Smooth muscle cell (in vitro differentiated cells): ENCODE results near the gene ADGRL3. TPM values are rescaled to one million over a fixed set of nuclear protein-coding genes. Genes with fewer than 3 reads are reported as not detected.
"Not testable (repeated sequence)": the region's sequence is repeated elsewhere in the genome, so short reads cannot be mapped to it uniquely, and the experiment has no call there.

ENCODE experiments used
- DNase-seq: peaks from one replicate; lab custom pipeline; 2025; ENCODE audit not compliant: unreplicated experiment; lab: John Stamatoyannopoulos, UW
- H2AFZ ChIP-seq: fragments of 200-600 bp; sonication (generic); 2 replicates; pipeline ENCODE4 v1.6.0; 2016; ENCODE audit warnings: antibody characterized with exemption, low read depth, mild to moderate bottlenecking
- H3F3A ChIP-seq: fragments of 200-600 bp; sonication (generic); 2 replicates; pipeline ENCODE4 v1.6.0; 2017; ENCODE audit warnings: antibody characterized with exemption, low read depth
- H3K27ac ChIP-seq: fragments of 200-600 bp; sonication (generic); 2 replicates; pipeline ENCODE4 v1.5.1; 2016; ENCODE audit warnings: low read depth, mild to moderate bottlenecking
- H3K27me3 ChIP-seq: fragments of 200-600 bp; sonication (generic); 2 replicates; pipeline ENCODE4 v1.6.1; 2016; ENCODE audit warnings: low read depth, mild to moderate bottlenecking
- H3K36me3 ChIP-seq: fragments of 200-600 bp; sonication (generic); 2 replicates; pipeline ENCODE4 v1.5.1; 2016; ENCODE audit warnings: low read depth
- H3K4me1 ChIP-seq: fragments of 200-600 bp; sonication (generic); 2 replicates; pipeline ENCODE4 v1.5.1; 2016; ENCODE audit warnings: low read depth
- H3K4me2 ChIP-seq: fragments of 200-600 bp; sonication (generic); 2 replicates; pipeline ENCODE4 v1.6.0; 2016; ENCODE audit warnings: mild to moderate bottlenecking
- H3K4me3 ChIP-seq: fragments of 200-600 bp; sonication (generic); 2 replicates; pipeline ENCODE4 v1.5.1; 2016; ENCODE audit warnings: mild to moderate bottlenecking
- H3K79me2 ChIP-seq: fragments of 200-600 bp; sonication (generic); 2 replicates; pipeline ENCODE4 v1.6.0; 2016; ENCODE audit warnings: low read depth, mild to moderate bottlenecking
- H3K9ac ChIP-seq: fragments of 200-600 bp; sonication (generic); 2 replicates; pipeline ENCODE4 v1.6.0; 2016; ENCODE audit warnings: low read depth
- H3K9me3 ChIP-seq: fragments of 200-600 bp; sonication (generic); replicated peaks from 2 replicates; pipeline ENCODE4 v1.5.1; 2016; ENCODE audit warnings: low read depth
- H4K20me1 ChIP-seq: fragments of 200-600 bp; sonication (generic); 2 replicates; pipeline ENCODE4 v1.6.0; 2016; ENCODE audit warnings: low read depth
- WGBS: methylation state at CpG from one replicate; pipeline ENCODE4 v1.1.7; 2016; ENCODE audit warnings: low lambda C conversion rate; 5-methylcytosine and 5-hydroxymethylcytosine counted together
- polyA plus RNA-seq: library from polyadenylated mRNA; unstranded; fragments of >200 nt; fragmentation: Nextera tagmentation; extraction: Ambion mirVana; gene quantifications from 2 replicates; pipeline ENCODE4 v1.2.1, GENCODE V29; 2016
- total RNA-seq: library from RNA; depleted of rRNA; stranded (reverse); fragments of >200 nt; gene quantifications from 2 replicates; pipeline ENCODE4 v1.2.3, GENCODE V29; 2014
- TF ChIP-seq, protein P1 (sequence below): fragments of 200-600 bp; sonication (generic); IDR thresholded peaks from 2 replicates; pipeline ENCODE4 v1.5.1; 2017; ENCODE audit warnings: borderline replicate concordance, mild to moderate bottlenecking, antibody characterized with exemption; ENCODE audit not compliant: insufficient read depth, poor library complexity, severe bottlenecking

Gene ADGRL3
- total and polyA plus RNA-seq, 2 experiments from 2014 or later = 2.4 to 9.5 TPM

DNA sequence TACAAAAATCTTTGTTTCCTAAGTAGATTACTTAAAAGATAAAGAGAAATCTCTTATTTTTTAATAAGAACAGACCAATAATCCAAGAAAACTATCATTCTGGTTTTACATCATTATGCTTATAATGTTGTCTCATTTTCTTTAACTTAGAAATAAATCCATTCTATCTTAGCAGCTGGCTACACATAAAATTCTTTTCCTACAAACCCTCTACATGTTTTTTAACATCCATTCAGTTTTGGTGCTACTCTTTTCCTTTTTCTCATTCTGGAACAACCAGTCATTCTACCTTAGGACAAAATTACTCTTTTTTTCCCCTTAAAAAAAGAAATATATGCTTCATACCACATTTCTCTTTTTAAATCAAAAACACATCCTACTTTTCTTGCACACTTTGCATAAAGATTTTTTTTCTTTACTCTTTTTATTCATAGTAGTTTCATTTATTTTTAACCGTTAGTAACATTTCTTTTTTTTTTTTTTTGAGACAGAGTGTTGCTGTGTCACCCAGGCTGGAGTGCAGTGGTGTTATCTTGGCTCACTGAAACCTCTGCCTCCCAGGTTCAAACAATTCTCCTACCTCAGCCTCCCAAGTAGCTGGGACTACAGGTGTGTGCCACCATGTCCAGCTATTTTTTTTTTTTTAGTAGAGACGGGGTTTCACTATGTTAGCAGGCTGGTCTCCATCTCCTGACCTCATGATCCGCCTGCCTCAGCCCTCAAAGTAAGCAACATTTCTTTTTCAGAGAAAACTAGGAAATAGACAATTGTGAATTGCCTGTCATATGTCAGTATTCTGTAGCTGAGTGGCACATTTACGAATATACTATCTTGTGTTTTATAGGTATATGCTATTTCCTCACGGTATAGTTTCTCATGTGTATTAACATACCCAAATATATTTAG is 562.8 kb downstream of the ADGRL3 start:
- no peaks in the 10 kb centered on the region for H3K36me3 ChIP-seq
- DNase-seq = no peak
- 95% methylated on average over 5 of the region's 5 CpGs for WGBS
- H3K27me3 ChIP-seq = no peaks in the 10 kb centered on the region
- H3K4me1 ChIP-seq = no peaks in the 10 kb centered on the region
- H2AFZ ChIP-seq = no peak overlapping the region
- H3K27ac ChIP-seq = no peak overlapping the region
- H3K4me3 ChIP-seq = no peak overlapping the region
- no peaks in the 10 kb centered on the region for H3K9me3 ChIP-seq
- no peaks in the 10 kb centered on the region for H4K20me1 ChIP-seq
- no peaks in the 10 kb centered on the region for H3K79me2 ChIP-seq
- H3K9ac ChIP-seq = no peak overlapping the region
- TF ChIP-seq, protein P1, sequence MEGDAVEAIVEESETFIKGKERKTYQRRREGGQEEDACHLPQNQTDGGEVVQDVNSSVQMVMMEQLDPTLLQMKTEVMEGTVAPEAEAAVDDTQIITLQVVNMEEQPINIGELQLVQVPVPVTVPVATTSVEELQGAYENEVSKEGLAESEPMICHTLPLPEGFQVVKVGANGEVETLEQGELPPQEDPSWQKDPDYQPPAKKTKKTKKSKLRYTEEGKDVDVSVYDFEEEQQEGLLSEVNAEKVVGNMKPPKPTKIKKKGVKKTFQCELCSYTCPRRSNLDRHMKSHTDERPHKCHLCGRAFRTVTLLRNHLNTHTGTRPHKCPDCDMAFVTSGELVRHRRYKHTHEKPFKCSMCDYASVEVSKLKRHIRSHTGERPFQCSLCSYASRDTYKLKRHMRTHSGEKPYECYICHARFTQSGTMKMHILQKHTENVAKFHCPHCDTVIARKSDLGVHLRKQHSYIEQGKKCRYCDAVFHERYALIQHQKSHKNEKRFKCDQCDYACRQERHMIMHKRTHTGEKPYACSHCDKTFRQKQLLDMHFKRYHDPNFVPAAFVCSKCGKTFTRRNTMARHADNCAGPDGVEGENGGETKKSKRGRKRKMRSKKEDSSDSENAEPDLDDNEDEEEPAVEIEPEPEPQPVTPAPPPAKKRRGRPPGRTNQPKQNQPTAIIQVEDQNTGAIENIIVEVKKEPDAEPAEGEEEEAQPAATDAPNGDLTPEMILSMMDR = no peak
- no peak overlapping the region for H3K4me2 ChIP-seq
- no peaks in the 10 kb centered on the region for H3F3A ChIP-seq

DNA sequence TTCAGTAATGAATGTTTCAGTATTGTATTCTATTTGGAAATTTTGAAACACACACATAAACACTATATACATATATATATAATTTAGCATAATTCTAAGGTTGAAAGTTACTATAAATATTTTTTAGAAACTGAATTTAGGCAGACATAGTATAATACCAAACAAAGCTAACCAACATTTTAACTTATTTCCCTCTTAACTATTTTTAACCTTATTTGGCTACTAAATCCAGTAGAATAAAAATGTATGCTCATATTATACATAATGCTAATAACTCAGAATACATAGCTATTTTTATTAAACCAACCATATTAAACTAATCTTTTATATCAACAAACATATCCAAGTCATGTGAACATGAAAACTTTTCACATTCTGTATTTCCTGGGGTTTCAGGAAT is 563.6 kb downstream of the ADGRL3 start:
- H3K4me3 ChIP-seq = no peak overlapping the region
- no peak overlapping the region for H3K27ac ChIP-seq
- no peaks in the 10 kb centered on the region for H3K4me1 ChIP-seq
- H2AFZ ChIP-seq = no peak overlapping the region
- H3K36me3 ChIP-seq = no peaks in the 10 kb centered on the region
- H3K9ac ChIP-seq = no peak overlapping the region
- no peaks in the 10 kb centered on the region for H3K27me3 ChIP-seq
- H3K9me3 ChIP-seq = no peaks in the 10 kb centered on the region
- no peak for DNase-seq
- no peak overlapping the region for H3K4me2 ChIP-seq
- no peaks in the 10 kb centered on the region for H3K79me2 ChIP-seq
- H3F3A ChIP-seq = no peaks in the 10 kb centered on the region
- H4K20me1 ChIP-seq = no peaks in the 10 kb centered on the region
- TF ChIP-seq, protein P1 = no peak

DNA sequence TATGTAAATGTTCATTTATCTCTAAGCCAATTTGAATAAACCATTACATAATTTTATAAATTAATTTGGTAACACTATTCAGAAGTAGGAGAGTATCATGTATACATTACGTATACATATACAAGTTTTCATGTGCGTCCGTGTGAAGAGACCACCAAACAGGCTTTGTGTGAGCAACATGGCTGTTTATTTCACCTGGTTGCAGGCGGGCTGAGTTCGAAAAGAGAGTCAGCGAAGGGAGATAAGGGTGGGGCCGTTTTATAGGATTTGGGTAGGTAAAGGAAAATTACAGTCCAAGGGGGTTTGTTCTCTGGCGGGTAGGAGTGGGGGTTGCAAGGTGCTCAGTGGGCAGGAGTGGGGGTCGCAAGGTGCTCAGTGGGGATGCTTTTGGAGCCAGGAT is 564.0 kb downstream of the ADGRL3 start:
- not testable (repeated sequence) for H4K20me1 ChIP-seq, H3F3A ChIP-seq, H3K27ac ChIP-seq, H3K4me1 ChIP-seq, DNase-seq, H3K9ac ChIP-seq, H3K9me3 ChIP-seq, H3K36me3 ChIP-seq, H3K27me3 ChIP-seq, H3K4me2 ChIP-seq, H2AFZ ChIP-seq, H3K4me3 ChIP-seq, H3K79me2 ChIP-seq
- WGBS = 92% methylated on average over 9 of the region's 9 CpGs

DNA sequence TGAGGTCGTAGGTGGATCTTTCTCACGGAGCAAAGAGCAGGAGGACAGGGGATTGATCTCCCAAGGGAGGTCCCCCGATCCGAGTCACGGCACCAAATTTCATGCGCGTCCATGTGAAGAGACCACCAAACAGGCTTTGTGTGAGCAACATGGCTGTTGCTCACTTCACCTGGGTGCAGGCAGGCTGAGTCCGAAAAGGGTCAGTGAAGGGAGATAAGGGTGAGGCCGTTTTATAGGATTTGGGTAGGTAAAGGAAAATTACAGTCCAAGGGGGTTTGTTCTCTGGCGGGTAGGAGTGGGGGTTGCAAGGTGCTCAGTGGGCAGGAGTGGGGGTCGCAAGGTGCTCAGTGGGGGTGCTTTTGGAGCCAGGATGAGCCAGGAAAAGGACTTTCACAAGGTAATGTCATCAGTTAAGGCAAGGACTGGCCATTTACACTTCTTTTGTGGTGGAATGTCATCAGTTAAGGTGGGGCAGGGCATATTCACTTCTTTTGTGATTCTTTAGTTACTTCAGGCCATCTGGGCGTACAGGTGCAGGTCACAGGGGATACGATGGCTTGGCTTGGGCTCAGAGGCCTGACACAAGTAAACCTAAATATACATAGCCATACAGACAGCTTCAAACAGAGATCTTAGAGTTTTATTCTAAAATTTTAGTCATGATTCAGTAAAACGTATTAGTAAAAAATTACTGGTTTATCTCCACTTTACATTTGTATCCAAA is 569.5 kb downstream of the ADGRL3 start:
- not testable (repeated sequence) for H3F3A ChIP-seq, H3K9me3 ChIP-seq, H3K79me2 ChIP-seq, DNase-seq, H3K9ac ChIP-seq, H3K27me3 ChIP-seq, H2AFZ ChIP-seq, H3K27ac ChIP-seq, H4K20me1 ChIP-seq, H3K36me3 ChIP-seq, H3K4me2 ChIP-seq, H3K4me3 ChIP-seq
- H3K4me1 ChIP-seq = peaks cover 21% of the 10 kb centered on the region
- WGBS = 86% methylated on average over 12 of the region's 14 CpGs
